HepG2 (cell line): ENCODE data around the gene PAM16. TPM values are rescaled to one million over a fixed set of nuclear protein-coding genes. Genes with fewer than 3 reads are reported as not detected.

Experiments
- ATAC-seq: fragments of 200-7000 bp; cut with Tn5 transposase; 3 replicates; pipeline ENCODE4 v1.9.1; 2020; ENCODE audit warnings: mild to moderate bottlenecking, moderate library complexity
- BruUV-seq: library from RNA; stranded (reverse); fragments of 400-500 nt; replicated peaks from 2 replicates; lab custom pipeline; 2021; lab: Mats Ljungman, UMichigan
- CTCF ChIA-PET: fragments of 300-600 bp; formaldehyde crosslinking; extraction: SDS; loops from one replicate; lab custom pipeline; 2021; ENCODE audit warnings: low total read pairs, inconsistent platforms, low intra/inter-chr PET ratio; lab: Yijun Ruan, JAX
- POLR2A ChIA-PET: fragments of 350-600 bp; sonication (Branson Sonifier 250); formaldehyde crosslinking; loops from one replicate; lab custom pipeline; 2020; ENCODE audit warnings: antibody characterized with exemption, inconsistent platforms; lab: Yijun Ruan, JAX
- DNase-seq: peaks from one replicate; pipeline ENCODE4 v3.0.0-alpha.2; 2015; ENCODE audit warnings: low spot score
- FAIRE-seq: peaks from 3 replicates; lab custom pipeline; 2011; peaks lifted over from hg19 to GRCh38; lab: Jason Lieb, UNC
- H2AFZ ChIP-seq: one replicate; pipeline ENCODE4 v1.6.1; 2011; ENCODE audit warnings: low read length, inconsistent platforms
- H3K27ac ChIP-seq: fragments of 300-600 bp; 3 replicates; pipeline ENCODE4 v1.8.0; 2011; ENCODE audit warnings: mixed run types, mild to moderate bottlenecking, mixed read lengths, low read length, inconsistent platforms; ENCODE audit not compliant: insufficient read depth; ENCODE audit errors: extremely low read length
- H3K27me3 ChIP-seq, 2 experiments: fragments of 200-600 bp in 1 of 2; 2 replicates in 1 of 2; 3 replicates in 1 of 2; pipeline versions ENCODE4 v1.6.0 to v1.8.0; 2011; ENCODE audit warnings: low read length in 2 of 2, mild to moderate bottlenecking in 2 of 2, moderate library complexity in 2 of 2, inconsistent platforms in 1 of 2; ENCODE audit not compliant: insufficient read depth in 2 of 2, control insufficient read depth in 1 of 2
- H3K36me3 ChIP-seq, 2 experiments: fragments of 200-600 bp in 1 of 2; replicated peaks in 1 of 2; 2 replicates in 1 of 2; 3 replicates in 1 of 2; pipeline versions ENCODE4 v1.5.1 to v1.8.0; 2011; ENCODE audit warnings: low read length in 2 of 2, inconsistent platforms in 1 of 2; ENCODE audit not compliant: insufficient read depth in 2 of 2, control insufficient read depth in 1 of 2
- H3K4me1 ChIP-seq: 2 replicates; pipeline ENCODE4 v1.5.1; 2012; ENCODE audit warnings: low read length, inconsistent platforms; ENCODE audit not compliant: insufficient read depth
- H3K4me2 ChIP-seq: 2 replicates; pipeline ENCODE4 v1.6.0; 2011; ENCODE audit warnings: low read depth, low read length, inconsistent platforms
- H3K4me3 ChIP-seq, 3 experiments: fragments of 200-600 bp in 1 of 3; sonication (generic), shearing (Covaris generic) in 1 of 3; replicated peaks in 1 of 3; 2 replicates each; pipeline ENCODE4 v1.5.1; 2011 to 2016; ENCODE audit warnings: low read length in 3 of 3, inconsistent platforms in 2 of 3, low read depth in 2 of 3, mild to moderate bottlenecking in 2 of 3, control low read depth in 1 of 3, mixed read lengths in 1 of 3; ENCODE audit not compliant: insufficient read depth in 1 of 3
- H3K79me2 ChIP-seq: one replicate; pipeline ENCODE4 v1.6.1; 2011; ENCODE audit warnings: low read length, inconsistent platforms; ENCODE audit not compliant: insufficient read depth
- H3K9ac ChIP-seq: 2 replicates; pipeline ENCODE4 v1.6.0; 2011; ENCODE audit warnings: mild to moderate bottlenecking, low read depth, low read length, inconsistent platforms; ENCODE audit not compliant: insufficient read depth
- H3K9me3 ChIP-seq: 2 replicates; pipeline ENCODE4 v1.5.1; 2012; ENCODE audit warnings: mild to moderate bottlenecking, low read length
- H4K20me1 ChIP-seq: 2 replicates; pipeline ENCODE4 v1.6.0; 2011; ENCODE audit warnings: inconsistent platforms, mild to moderate bottlenecking, low read length, moderate library complexity; ENCODE audit not compliant: insufficient read depth
- KLF6 ChIP-seq: IDR thresholded peaks from 2 replicates; pipeline ENCODE4 v1.8.0; 2016; ENCODE audit warnings: missing biosample characterization, missing genetic modification reagents
- PLRG1 ChIP-seq: fragments of 450-650 bp; conservative IDR thresholded peaks from 2 replicates; pipeline ENCODE4 v1.6.1; 2016
- POGZ ChIP-seq: sonication (generic); formaldehyde crosslinking; IDR thresholded peaks from 2 replicates; pipeline ENCODE4 v1.4.0; 2020; ENCODE audit warnings: mild to moderate bottlenecking, missing genetic modification reagents
- ZBTB42 ChIP-seq: sonication (generic); formaldehyde crosslinking; IDR thresholded peaks from 2 replicates; pipeline ENCODE4 v1.5.0; 2020; ENCODE audit warnings: mild to moderate bottlenecking, missing genetic modification reagents
- WGBS: methylation state at CpG from one replicate; pipeline ENCODE4 v1.1.6; 2017; ENCODE audit warnings: low lambda C conversion rate; 5-methylcytosine and 5-hydroxymethylcytosine counted together
- in situ Hi-C: cut with HindIII; loops from 2 replicates; pipeline ENCODE4 v1.10.0; 2017; ENCODE audit warnings: low pct_unique_long_range_greater_than_20kb; ENCODE audit not compliant: extremely low pct_ligation_motif_present
- intact Hi-C: fragments of 100-400 bp; cut with micrococcal nuclease; formaldehyde crosslinking; loops from one replicate; pipeline ENCODE4 v1.10.0; 2022; ENCODE audit not compliant: unreplicated experiment
- polyA plus RNA-seq, 8 experiments: library from polyadenylated mRNA; depleted of rRNA in 3 of 8; stranded (reverse) in 7 of 8; unstranded in 1 of 8; fragments of >200 nt; fragmentation: Illumina TruSeq in 4 of 8; extraction: Trizol in 4 of 8; gene quantifications; 2 replicates each; pipeline versions ENCODE4 v1.2.1 to v1.2.3, GENCODE V29; 2011 to 2016; ENCODE audit warnings: low read depth in 4 of 8, missing spikeins in 1 of 8, mixed read lengths in 1 of 8; ENCODE audit not compliant: insufficient read depth in 1 of 8
- total RNA-seq, 5 experiments: library from RNA; depleted of rRNA; stranded (reverse); fragments of >200 nt; fragmentation: Illumina TruSeq; extraction: Trizol; gene quantifications; 2 replicates each; pipeline ENCODE4 v1.2.3, GENCODE V29; 2016; ENCODE audit warnings: low read depth in 1 of 5
- TF ChIP-seq, protein P1 (sequence below): sonication (generic); formaldehyde crosslinking; IDR thresholded peaks from 2 replicates; pipeline ENCODE4 v1.9.0; 2021; ENCODE audit warnings: missing genetic modification reagents, mild to moderate bottlenecking, borderline replicate concordance

The PAM16 gene
- total and polyA plus RNA-seq, 2 of the 13 experiments (the other 11 are each of a cell fraction or from before 2014, with no cell fraction given) = 51.5 to 51.8 TPM

GRCh38 chr16:4392382-4393239 is 41.5 kb upstream of the PAM16 start:
- intact Hi-C loops = no loop called here
- H4K20me1 ChIP-seq = no peaks in the 10 kb centered on the region
- no peak for TF ChIP-seq PLRG1
- ATAC-seq = no peak
- H3K9me3 ChIP-seq = no peaks in the 10 kb centered on the region
- no peak for DNase-seq
- CTCF ChIA-PET = no interaction called here
- H3K4me3 ChIP-seq = no peak overlapping the region
- H3K4me2 ChIP-seq = no peak overlapping the region
- no peaks in the 10 kb centered on the region for H3K79me2 ChIP-seq
- in situ Hi-C loops = no loop called here
- POLR2A ChIA-PET = interaction anchor here (1.2 to 1.6 kb wide), 2 partner anchors 18 to 47 kb away, joined by 3 read pairs; no protein-coding TSS in a partner anchor
- BruUV-seq = no TSS peak
- FAIRE-seq = no peak
- no peaks in the 10 kb centered on the region for H3K27me3 ChIP-seq
- no peak overlapping the region for H3K27ac ChIP-seq
- no peak overlapping the region for H2AFZ ChIP-seq
- H3K9ac ChIP-seq = no peak overlapping the region
- 97% methylated on average over 15 of the region's 27 CpGs for WGBS
- peaks cover 20% of the 10 kb centered on the region for H3K4me1 ChIP-seq
- H3K36me3 ChIP-seq = peaks cover 2 to 9% of the 10 kb centered on the region in 2 experiments; a peak in 2 of 5 replicates

GRCh38 chr16:4391631-4392381 is 40.7 kb upstream of the PAM16 start:
- POLR2A ChIA-PET = interaction anchor here (1.0 to 1.6 kb wide), 3 partner anchors 14 to 46 kb away, joined by 3 read pairs; no protein-coding TSS in a partner anchor
- Histone ChIP-seq H3K27ac (no peak overlapping the region), H3K4me1 (peaks cover 20% of the 10 kb centered on the region), H3K36me3 (peaks cover 2 to 9% of the 10 kb centered on the region in 2 experiments; a peak in 2 of 5 replicates), H3K79me2 (no peaks in the 10 kb centered on the region), H3K4me3 (no peak overlapping the region), H4K20me1 (no peaks in the 10 kb centered on the region), H3K4me2 (no peak overlapping the region), H3K27me3 (no peaks in the 10 kb centered on the region), H3K9ac (no peak overlapping the region), H2AFZ (no peak overlapping the region), H3K9me3 (no peaks in the 10 kb centered on the region)
- WGBS = 96% methylated on average over 12 of the region's 22 CpGs
- no TSS peak for BruUV-seq
- CTCF ChIA-PET = no interaction called here
- no peak for FAIRE-seq
- no peak for DNase-seq
- no peak for ATAC-seq
- TF ChIP-seq KLF6 (CRISPR knock-in tag) = no peak
- TF ChIP-seq POGZ (CRISPR knock-in tag) = no peak
- no peak for TF ChIP-seq ZBTB42 (CRISPR knock-in tag)
- TF ChIP-seq, protein P1, sequence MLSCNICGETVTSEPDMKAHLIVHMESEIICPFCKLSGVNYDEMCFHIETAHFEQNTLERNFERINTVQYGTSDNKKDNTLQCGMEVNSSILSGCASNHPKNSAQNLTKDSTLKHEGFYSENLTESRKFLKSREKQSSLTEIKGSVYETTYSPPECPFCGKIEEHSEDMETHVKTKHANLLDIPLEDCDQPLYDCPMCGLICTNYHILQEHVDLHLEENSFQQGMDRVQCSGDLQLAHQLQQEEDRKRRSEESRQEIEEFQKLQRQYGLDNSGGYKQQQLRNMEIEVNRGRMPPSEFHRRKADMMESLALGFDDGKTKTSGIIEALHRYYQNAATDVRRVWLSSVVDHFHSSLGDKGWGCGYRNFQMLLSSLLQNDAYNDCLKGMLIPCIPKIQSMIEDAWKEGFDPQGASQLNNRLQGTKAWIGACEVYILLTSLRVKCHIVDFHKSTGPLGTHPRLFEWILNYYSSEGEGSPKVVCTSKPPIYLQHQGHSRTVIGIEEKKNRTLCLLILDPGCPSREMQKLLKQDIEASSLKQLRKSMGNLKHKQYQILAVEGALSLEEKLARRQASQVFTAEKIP (CRISPR knock-in tag) = no peak
- in situ Hi-C loops (no loop called here), intact Hi-C loops (no loop called here)
